SU-DHL-6 (cell line): Measurements from ENCODE around the gene SETBP1.

Source experiments
- EZH2phosphoT487 ChIP-seq: fragments of 200-600 bp; sonication (generic), shearing (Covaris generic); conservative IDR thresholded peaks from 2 replicates; pipeline ENCODE4 v1.6.1; 2018; ENCODE audit warnings: mild to moderate bottlenecking, antibody characterized with exemption, low read length, moderate library complexity, mixed read lengths
- TF ChIP-seq, protein P1 (sequence below): fragments of 200-600 bp; sonication (generic); IDR thresholded peaks from one replicate; pipeline ENCODE4 v1.5.1; 2017; ENCODE audit warnings: antibody characterized with exemption, mild to moderate bottlenecking, low read length, moderate library complexity; ENCODE audit not compliant: insufficient read depth, poor library complexity, severe bottlenecking

- TF ChIP-seq, protein P1, sequence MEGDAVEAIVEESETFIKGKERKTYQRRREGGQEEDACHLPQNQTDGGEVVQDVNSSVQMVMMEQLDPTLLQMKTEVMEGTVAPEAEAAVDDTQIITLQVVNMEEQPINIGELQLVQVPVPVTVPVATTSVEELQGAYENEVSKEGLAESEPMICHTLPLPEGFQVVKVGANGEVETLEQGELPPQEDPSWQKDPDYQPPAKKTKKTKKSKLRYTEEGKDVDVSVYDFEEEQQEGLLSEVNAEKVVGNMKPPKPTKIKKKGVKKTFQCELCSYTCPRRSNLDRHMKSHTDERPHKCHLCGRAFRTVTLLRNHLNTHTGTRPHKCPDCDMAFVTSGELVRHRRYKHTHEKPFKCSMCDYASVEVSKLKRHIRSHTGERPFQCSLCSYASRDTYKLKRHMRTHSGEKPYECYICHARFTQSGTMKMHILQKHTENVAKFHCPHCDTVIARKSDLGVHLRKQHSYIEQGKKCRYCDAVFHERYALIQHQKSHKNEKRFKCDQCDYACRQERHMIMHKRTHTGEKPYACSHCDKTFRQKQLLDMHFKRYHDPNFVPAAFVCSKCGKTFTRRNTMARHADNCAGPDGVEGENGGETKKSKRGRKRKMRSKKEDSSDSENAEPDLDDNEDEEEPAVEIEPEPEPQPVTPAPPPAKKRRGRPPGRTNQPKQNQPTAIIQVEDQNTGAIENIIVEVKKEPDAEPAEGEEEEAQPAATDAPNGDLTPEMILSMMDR = no peak
- no peak for TF ChIP-seq EZH2phosphoT487
These were observed 262.7 kb downstream of the SETBP1 start for GRCh38 chr18:44943311-44943881.
